OCI-LY3 (cell line): ENCODE data around the gene APOC1.
"Not testable (repeated sequence)": the region's sequence is repeated elsewhere in the genome, so short reads cannot be mapped to it uniquely, and the experiment has no call there.

Experiments used
- H2AFZ ChIP-seq: fragments of 200-600, 300-600 bp; shearing (Covaris generic); 2 replicates; pipeline ENCODE4 v1.6.0; 2014; ENCODE audit warnings: antibody characterized with exemption, low read depth, low read length
- H3K27ac ChIP-seq: fragments of 200-600, 300-600 bp; sonication (generic); 2 replicates; pipeline ENCODE4 v1.5.1; 2014; ENCODE audit warnings: mild to moderate bottlenecking, low read length, moderate library complexity, mixed read lengths
- H3K27me3 ChIP-seq: fragments of 200-600, 300-600 bp; sonication (generic); 2 replicates; pipeline ENCODE4 v1.6.1; 2014; ENCODE audit warnings: low read depth, low read length, mixed read lengths
- H3K36me3 ChIP-seq: fragments of 200-600, 300-600 bp; sonication (generic); replicated peaks from 2 replicates; pipeline ENCODE3; 2014; ENCODE audit warnings: low read depth, low read length, mixed read lengths
- H3K4me1 ChIP-seq: fragments of 300-600, 200-600 bp; sonication (generic); 2 replicates; pipeline ENCODE4 v1.6.1; 2014; ENCODE audit warnings: low read length, mixed read lengths
- H3K4me2 ChIP-seq: fragments of 200-600, 300-600 bp; sonication (generic); 2 replicates; pipeline ENCODE4 v1.6.1; 2014; ENCODE audit warnings: low read length, mixed read lengths
- H3K4me3 ChIP-seq: fragments of 300-600, 200-600 bp; sonication (generic); 2 replicates; pipeline ENCODE4 v1.5.1; 2014; ENCODE audit warnings: antibody characterized with exemption, mild to moderate bottlenecking, low read length, moderate library complexity
- H3K79me2 ChIP-seq: fragments of 300-600, 200-600 bp; shearing (Covaris generic); 2 replicates; pipeline ENCODE4 v1.6.1; 2014; ENCODE audit warnings: mild to moderate bottlenecking, low read length, mixed read lengths
- H3K9ac ChIP-seq: fragments of 300-600, 200-600 bp; shearing (Covaris generic); 2 replicates; pipeline ENCODE4 v1.6.0; 2014; ENCODE audit warnings: mild to moderate bottlenecking, low read length, moderate library complexity
- H3K9me3 ChIP-seq: fragments of 200-600, 300-600 bp; shearing (Covaris generic); 2 replicates; pipeline ENCODE4 v1.6.1; 2014; ENCODE audit warnings: low read length, mixed read lengths; ENCODE audit not compliant: insufficient read depth
- H4K20me1 ChIP-seq: fragments of 200-600, 300-600 bp; sonication (generic); 2 replicates; pipeline ENCODE4 v1.6.1; 2016; ENCODE audit warnings: low read length, mixed read lengths; ENCODE audit not compliant: insufficient read depth
- CTCF ChIP-seq: fragments of 200-600, 300-600 bp; sonication (generic); IDR thresholded peaks from 2 replicates; pipeline ENCODE4 v1.5.1; 2014; ENCODE audit warnings: antibody characterized with exemption, low read length, low read depth
- EZH2phosphoT487 ChIP-seq: fragments of 200-600 bp; shearing (Covaris generic); IDR thresholded peaks from 2 replicates; pipeline ENCODE4 v1.6.1; 2018; ENCODE audit warnings: antibody characterized with exemption, mixed run types, low read depth

Gene APOC1

GRCh38 chr19:44879309-44880065 is 34.9 kb upstream of the APOC1 start:
- Histone ChIP-seq H3K9me3 (no peaks in the 10 kb centered on the region), H3K27ac (no peak overlapping the region), H3K4me2 (no peak overlapping the region), H3K27me3 (peaks cover 13% of the 10 kb centered on the region; the same call in 1 of the 2 replicates), H3K79me2 (no peaks in the 10 kb centered on the region), H3K4me3 (no peak overlapping the region), H3K9ac (no peak overlapping the region), H3K4me1 (no peaks in the 10 kb centered on the region), H4K20me1 (no peaks in the 10 kb centered on the region), H3K36me3 (no peaks in the 10 kb centered on the region), H2AFZ (0 out of 2 replicates have a peak overlapping the region, but pooled peaks have one; percentile 18)
- no peak for TF ChIP-seq EZH2phosphoT487
- no peak for TF ChIP-seq CTCF

- Histone ChIP-seq H3K4me3 (no peak overlapping the region), H3K27me3 (0 out of 2 replicates have a peak, but pooled peaks cover 9% of the 10 kb centered on the region), H3K9me3 (no peaks in the 10 kb centered on the region), H3K36me3 (no peaks in the 10 kb centered on the region), H3K79me2 (no peaks in the 10 kb centered on the region), H3K9ac (no peak overlapping the region), H2AFZ (no peak overlapping the region), H3K4me2 (no peak overlapping the region), H3K4me1 (no peaks in the 10 kb centered on the region), H3K27ac (no peak overlapping the region), H4K20me1 (no peaks in the 10 kb centered on the region)
- TF ChIP-seq EZH2phosphoT487 (no peak), CTCF (no peak)
Measured at GRCh38 chr19:44882063-44882462, 32.3 kb upstream of the APOC1 start.

GRCh38 chr19:44882619-44883397 is 31.6 kb upstream of the APOC1 start:
- not testable (repeated sequence) for H3K27me3 ChIP-seq, H3K79me2 ChIP-seq, H3K4me1 ChIP-seq, H3K36me3 ChIP-seq, H3K4me2 ChIP-seq, H3K4me3 ChIP-seq, H2AFZ ChIP-seq, H3K27ac ChIP-seq, H3K9me3 ChIP-seq, H4K20me1 ChIP-seq, H3K9ac ChIP-seq

- TF ChIP-seq CTCF (no peak), EZH2phosphoT487 (no peak)
- no peaks in the 10 kb centered on the region for H4K20me1 ChIP-seq
- H3K27me3 ChIP-seq, result 0 out of 2 replicates have a peak, but pooled peaks cover 8% of the 10 kb centered on the region
- no peak overlapping the region for H3K4me2 ChIP-seq
- no peaks in the 10 kb centered on the region for H3K36me3 ChIP-seq
- no peak overlapping the region for H3K27ac ChIP-seq
- no peak overlapping the region for H2AFZ ChIP-seq
- H3K4me3 ChIP-seq, result no peak overlapping the region
- H3K79me2 ChIP-seq, result no peaks in the 10 kb centered on the region
- peaks cover 4% of the 10 kb centered on the region for H3K4me1 ChIP-seq
- H3K9ac ChIP-seq, result no peak overlapping the region
- no peaks in the 10 kb centered on the region for H3K9me3 ChIP-seq
Measured at GRCh38 chr19:44883922-44884321, 30.5 kb upstream of the APOC1 start.
